H1 (cell line): ENCODE data around the gene SMIM20. TPM values are rescaled to one million over a fixed set of nuclear protein-coding genes. Genes with fewer than 3 reads are reported as not detected.

ENCODE experiments used
- CTCF ChIA-PET: fragments of 300-600 bp; sonication (Branson Sonifier 250); formaldehyde crosslinking; loops from one replicate; lab custom pipeline; 2021; ENCODE audit not compliant: partially characterized antibody; lab: Charles Lee
- POLR2A ChIA-PET: fragments of 300-600 bp; sonication (Branson Sonifier 250); formaldehyde crosslinking; loops from one replicate; lab custom pipeline; 2021; ENCODE audit warnings: inconsistent platforms; ENCODE audit not compliant: partially characterized antibody; lab: Charles Lee
- DNase-seq, 2 experiments: peaks; one replicate each; pipeline versions ENCODE4 v3.0.0 to v3.0.0-alpha.2; 2010 to 2022; ENCODE audit warnings: low spot score in 2 of 2, low read depth in 1 of 2, mixed read lengths in 1 of 2
- FAIRE-seq: peaks from 2 replicates; lab custom pipeline; 2011; peaks lifted over from hg19 to GRCh38; lab: Jason Lieb, UNC
- H2AFZ ChIP-seq: 2 replicates; pipeline ENCODE4 v1.8.1; 2012; ENCODE audit warnings: low read length, inconsistent platforms
- H2AK5ac ChIP-seq: 2 replicates; pipeline ENCODE4 v1.6.1; 2013; ENCODE audit warnings: low read depth, low read length
- H2BK120ac ChIP-seq: replicated peaks from 2 replicates; pipeline ENCODE3; 2013; ENCODE audit warnings: low read depth, low read length, inconsistent platforms
- H2BK12ac ChIP-seq: 2 replicates; pipeline ENCODE4 v1.6.1; 2013; ENCODE audit warnings: low read depth, low read length
- H2BK15ac ChIP-seq: 2 replicates; pipeline ENCODE4 v1.6.1; 2013; ENCODE audit warnings: low read length
- H2BK20ac ChIP-seq: 2 replicates; pipeline ENCODE4 v1.6.1; 2013; ENCODE audit warnings: low read length
- H2BK5ac ChIP-seq: 2 replicates; pipeline ENCODE4 v1.6.1; 2013; ENCODE audit warnings: low read depth, low read length
- H3K14ac ChIP-seq: 2 replicates; pipeline ENCODE4 v1.6.1; 2013; ENCODE audit warnings: inconsistent platforms; ENCODE audit not compliant: insufficient read length
- H3K18ac ChIP-seq: 2 replicates; pipeline ENCODE4 v1.6.1; 2013; ENCODE audit warnings: low read length; ENCODE audit errors: extremely low read depth
- H3K23ac ChIP-seq: 2 replicates; pipeline ENCODE4 v1.6.1; 2013; ENCODE audit warnings: inconsistent platforms; ENCODE audit not compliant: insufficient read length
- H3K23me2 ChIP-seq: 2 replicates; pipeline ENCODE4 v1.6.1; 2013; ENCODE audit warnings: low read depth, low read length
- H3K27ac ChIP-seq: 2 replicates; pipeline ENCODE4 v1.6.1; 2011; ENCODE audit warnings: low read depth, low read length, inconsistent platforms
- H3K27me3 ChIP-seq, 4 experiments: replicated peaks in 1 of 4; 1 replicate in 1 of 4; 2 replicates in 3 of 4; pipeline versions ENCODE4 v1.6.1 to v1.8.1; 2011 to 2013; ENCODE audit warnings: low read length in 3 of 4, mild to moderate bottlenecking in 3 of 4, inconsistent platforms in 2 of 4, mixed read lengths in 2 of 4, moderate library complexity in 1 of 4; ENCODE audit not compliant: control insufficient read depth in 3 of 4, insufficient read depth in 3 of 4; ENCODE audit errors: extremely low read depth in 1 of 4
- H3K36me3 ChIP-seq, 4 experiments: 2 replicates each; pipeline versions ENCODE4 v1.6.1 to v1.8.1; 2011 to 2013; ENCODE audit warnings: mild to moderate bottlenecking in 4 of 4, low read length in 3 of 4, moderate library complexity in 2 of 4, control low read depth in 1 of 4, inconsistent platforms in 1 of 4; ENCODE audit not compliant: insufficient read depth in 4 of 4, control insufficient read depth in 2 of 4
- H3K4ac ChIP-seq: replicated peaks from 2 replicates; pipeline ENCODE3; 2013; ENCODE audit warnings: low read length, low read depth, mixed read lengths, inconsistent platforms; ENCODE audit not compliant: insufficient read length
- H3K4me1 ChIP-seq, 4 experiments: replicated peaks in 1 of 4; 1 replicate in 1 of 4; 2 replicates in 3 of 4; pipeline versions ENCODE4 v1.6.1 to v1.8.1; 2011 to 2013; ENCODE audit warnings: low read length in 3 of 4, inconsistent platforms in 2 of 4, mixed read lengths in 1 of 4; ENCODE audit not compliant: insufficient read depth in 4 of 4, control insufficient read depth in 3 of 4
- H3K4me2 ChIP-seq, 2 experiments: 2 replicates each; pipeline versions ENCODE4 v1.6.1 to v1.8.1; 2011 to 2013; ENCODE audit warnings: low read depth in 2 of 2, low read length in 2 of 2, control low read depth in 1 of 2, inconsistent platforms in 1 of 2, mild to moderate bottlenecking in 1 of 2; ENCODE audit not compliant: insufficient read depth in 1 of 2
- H3K4me3 ChIP-seq, 4 experiments: fragments of 200-600, 300-600 bp in 1 of 4; sonication (generic), shearing (Covaris generic), sonication (Bioruptor Twin) in 1 of 4; 2 replicates each; pipeline versions ENCODE4 v1.5.1 to v1.8.1; 2011 to 2016; ENCODE audit warnings: low read length in 4 of 4, low read depth in 3 of 4, control low read depth in 2 of 4, inconsistent platforms in 2 of 4, mild to moderate bottlenecking in 2 of 4, mixed read lengths in 1 of 4, moderate library complexity in 1 of 4; ENCODE audit not compliant: insufficient read depth in 2 of 4; ENCODE audit errors: extremely low read depth in 1 of 4
- H3K56ac ChIP-seq: replicated peaks from 2 replicates; pipeline ENCODE3; 2013; ENCODE audit warnings: low read depth, mild to moderate bottlenecking, mixed read lengths, low read length, inconsistent platforms; ENCODE audit not compliant: insufficient read length
- H3K79me1 ChIP-seq: 2 replicates; pipeline ENCODE4 v1.6.1; 2013; ENCODE audit warnings: low read depth, low read length, control low read depth
- H3K79me2 ChIP-seq, 2 experiments: 2 replicates each; pipeline versions ENCODE4 v1.6.1 to v1.8.1; 2012 to 2013; ENCODE audit warnings: low read length in 2 of 2, mild to moderate bottlenecking in 2 of 2, inconsistent platforms in 1 of 2; ENCODE audit not compliant: insufficient read depth in 2 of 2, control insufficient read depth in 1 of 2
- H3K9ac ChIP-seq, 4 experiments: replicated peaks in 1 of 4; 1 replicate in 1 of 4; 2 replicates in 3 of 4; pipeline versions ENCODE4 v1.6.1 to v1.8.1; 2011 to 2013; ENCODE audit warnings: low read depth in 3 of 4, low read length in 3 of 4, control low read depth in 2 of 4, mild to moderate bottlenecking in 2 of 4, moderate library complexity in 2 of 4, inconsistent platforms in 1 of 4; ENCODE audit errors: extremely low read depth in 1 of 4
- H3K9me3 ChIP-seq, 2 experiments: 2 replicates each; pipeline versions ENCODE4 v1.6.1 to v1.8.1; 2012 to 2013; ENCODE audit warnings: mild to moderate bottlenecking in 2 of 2, moderate library complexity in 2 of 2, control low read depth in 1 of 2, inconsistent platforms in 1 of 2, low read depth in 1 of 2, low read length in 1 of 2, mixed read lengths in 1 of 2; ENCODE audit not compliant: insufficient read depth in 2 of 2
- H4K20me1 ChIP-seq, 2 experiments: replicated peaks in 1 of 2; 2 replicates each; pipeline versions ENCODE3 to v1.8.1; 2011 to 2013; ENCODE audit warnings: inconsistent platforms in 2 of 2, low read length in 2 of 2, mild to moderate bottlenecking in 1 of 2; ENCODE audit not compliant: insufficient read depth in 2 of 2, control insufficient read depth in 1 of 2
- H4K5ac ChIP-seq: 2 replicates; pipeline ENCODE4 v1.6.1; 2013; ENCODE audit warnings: low read length, low read depth, mixed read lengths, inconsistent platforms; ENCODE audit not compliant: insufficient read length
- H4K8ac ChIP-seq: 2 replicates; pipeline ENCODE4 v1.8.0; 2013; ENCODE audit warnings: mild to moderate bottlenecking, moderate library complexity, low read length, inconsistent platforms; ENCODE audit not compliant: insufficient read depth; ENCODE audit errors: extremely low read depth
- H4K91ac ChIP-seq: replicated peaks from 2 replicates; pipeline ENCODE3; 2013; ENCODE audit warnings: low read length, mixed read lengths, inconsistent platforms; ENCODE audit not compliant: insufficient read length
- CBX5 ChIP-seq: fragments of 300-800, 300-1000 bp; sonication (generic); IDR thresholded peaks from 2 replicates; pipeline ENCODE4 v1.7.1; 2016; ENCODE audit warnings: antibody characterized with exemption, low read length, low read depth
- CHD1 ChIP-seq: IDR thresholded peaks from 2 replicates; pipeline ENCODE4 v1.6.1; 2012; ENCODE audit warnings: low read depth, low read length, improper control_type of control experiment
- WGBS, 2 experiments: shearing (Covaris generic) in 1 of 2; methylation state at CpG; one replicate each; pipeline versions ENCODE4 v1.1.6 to v1.1.7; 2013 to 2015; ENCODE audit warnings: low lambda C conversion rate in 2 of 2, mixed read lengths in 2 of 2, inconsistent platforms in 1 of 2, low coverage in 1 of 2, missing lambda C conversion rate in 1 of 2; ENCODE audit not compliant: insufficient replicate concordance in 2 of 2, insufficient coverage in 1 of 2, insufficient read length in 1 of 2; ENCODE audit errors: extremely low coverage in 1 of 2, missing lambda C conversion rate in 1 of 2; 5-methylcytosine and 5-hydroxymethylcytosine counted together
- polyA plus RNA-seq, 7 experiments: library from polyadenylated mRNA; depleted of rRNA in 3 of 7; stranded (reverse) in 5 of 7; unstranded in 2 of 7; fragments of >200 nt in 5 of 7; fragments of 200-250 nt in 2 of 7; gene quantifications; 1 replicate in 5 of 7; 2 replicates in 1 of 7; 4 replicates in 1 of 7; pipeline versions ENCODE4 v1.2.1 to v1.2.3, GENCODE V29; 2011 to 2013; ENCODE audit warnings: missing spikeins in 2 of 7, mixed read lengths in 2 of 7
- total RNA-seq: library from RNA; stranded (reverse); fragmentation: NEBNext Ultra II Directional; extraction: Animal tissue kit (Norgen Biotek cat#: 25700); gene quantifications from 2 replicates; pipeline ENCODE4 v1.2.1, GENCODE V29; 2021
- TF ChIP-seq, protein P1 (sequence below): IDR thresholded peaks from 2 replicates; pipeline ENCODE4 v1.6.1; 2011; ENCODE audit warnings: low read depth, mild to moderate bottlenecking, low read length; ENCODE audit not compliant: insufficient read depth

Gene SMIM20
- total and polyA plus RNA-seq, 2 of the 8 experiments (the other 6 are each of a cell fraction or from before 2014, with no cell fraction given), result 21.9 to 36.9 TPM

DNA sequence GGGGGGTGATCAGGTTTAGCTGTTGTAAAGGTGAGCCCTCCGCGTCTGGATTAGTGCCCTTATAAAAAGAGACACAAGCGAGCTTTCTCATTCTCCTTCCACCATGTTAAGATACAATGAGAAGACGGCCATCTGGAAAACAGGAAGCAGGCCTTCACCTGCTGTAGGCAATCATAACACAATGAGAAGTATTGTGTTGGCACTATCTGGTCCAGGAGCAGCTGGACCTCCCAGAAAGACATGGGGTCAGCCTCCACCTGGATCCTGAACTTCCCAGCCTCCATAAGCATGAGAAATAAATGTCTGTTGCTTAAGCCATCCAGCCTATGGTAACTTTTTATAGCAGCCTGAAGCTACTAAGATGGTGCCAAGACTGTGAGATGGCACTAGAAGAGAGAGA lies 8.6 kb upstream of the SMIM20 start:
- no peak overlapping the region for H3K4me3 ChIP-seq
- no peak overlapping the region for H2AFZ ChIP-seq
- POLR2A ChIA-PET, result no interaction called here
- no peak overlapping the region for H2AK5ac ChIP-seq
- H3K4me2 ChIP-seq, result no peak overlapping the region
- no peaks in the 10 kb centered on the region for H3K36me3 ChIP-seq
- peaks cover 0 to 2% (median 0%) of the 10 kb centered on the region in 4 experiments; a peak in 1 of 7 replicates for H3K27me3 ChIP-seq
- H3K23ac ChIP-seq, result no peak overlapping the region
- H3K4ac ChIP-seq, result no peak overlapping the region
- no peak overlapping the region for H3K9ac ChIP-seq
- H2BK15ac ChIP-seq, result no peak overlapping the region
- no peak overlapping the region for H3K27ac ChIP-seq
- H2BK120ac ChIP-seq, result no peak overlapping the region
- no peaks in the 10 kb centered on the region for H4K20me1 ChIP-seq
- no peak overlapping the region for H3K14ac ChIP-seq
- peaks cover 0 to 3% (median 0%) of the 10 kb centered on the region in 4 experiments; a peak in 1 of 7 replicates for H3K4me1 ChIP-seq
- TF ChIP-seq, protein P1, sequence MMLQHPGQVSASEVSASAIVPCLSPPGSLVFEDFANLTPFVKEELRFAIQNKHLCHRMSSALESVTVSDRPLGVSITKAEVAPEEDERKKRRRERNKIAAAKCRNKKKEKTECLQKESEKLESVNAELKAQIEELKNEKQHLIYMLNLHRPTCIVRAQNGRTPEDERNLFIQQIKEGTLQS, result no peak
- TF ChIP-seq CHD1 (no peak), CBX5 (no peak)
- CTCF ChIA-PET, result interaction anchor here (0.8 to 1.1 kb wide), 2 partner anchors 84 to 88 kb away, joined by 3 read pairs; no protein-coding TSS in a partner anchor
- H3K23me2 ChIP-seq, result peaks cover 2% of the 10 kb centered on the region; the same call in 1 of the 2 replicates
- H3K18ac ChIP-seq, result no peak overlapping the region
- H3K79me2 ChIP-seq, result no peaks in the 10 kb centered on the region
- H2BK12ac ChIP-seq, result no peak overlapping the region
- H2BK5ac ChIP-seq, result no peak overlapping the region
- FAIRE-seq, result no peak
- H3K9me3 ChIP-seq, result 0 out of 4 replicates have a peak, but pooled peaks cover 0 to 4% of the 10 kb centered on the region in 2 experiments
- 91% methylated on average over 4 of the region's 4 CpGs; no CpG with 5 or more reads in 1 of the 2 experiments for WGBS, 2 experiments
- no peak overlapping the region for H4K91ac ChIP-seq
- H2BK20ac ChIP-seq, result no peak overlapping the region
- H4K5ac ChIP-seq, result no peak overlapping the region
- no peak overlapping the region for H4K8ac ChIP-seq
- DNase-seq, result no peak
- H3K56ac ChIP-seq, result no peak overlapping the region
- H3K79me1 ChIP-seq, result no peaks in the 10 kb centered on the region
